ENCODE data around the gene F2RL3. TPM values are rescaled to one million over a fixed set of nuclear protein-coding genes. Genes with fewer than 3 reads are reported as not detected.
A peak's percentile ranks its signal among the peaks of the same experiment; 100 is the strongest.

Gene F2RL3
- total and polyA plus RNA-seq, 9 of the 15 experiments (the other 6 are each of a cell fraction or from before 2014, with no cell fraction given): 1.4 to 27.6 (median 11.9) TPM

GRCh38 chr19:16889883-16890460 is 1.2 kb downstream of the F2RL3 start (continued):
- TF ChIP-seq ZNF407 (IDR thresholded peaks at IDR 0.05; ENCODE audit: low read depth) (no peak), ZBTB49 (CRISPR knock-in tag; IDR thresholded peaks at IDR 0.05; ENCODE audit: borderline replicate concordance) (peak; percentile 84; the same call in 1 of the 2 replicates), ZNF449 (CRISPR knock-in tag; IDR thresholded peaks at IDR 0.05) (0 out of 2 replicates have a peak, but pooled peaks have one; percentile 5), PURB (CRISPR knock-in tag; IDR thresholded peaks at IDR 0.05; ENCODE audit: low read depth) (no peak), ZNF696 (CRISPR knock-in tag; conservative IDR thresholded peaks at IDR 0.05) (no peak), DEAF1 (CRISPR knock-in tag; IDR thresholded peaks at IDR 0.05) (no peak), CREM (IDR thresholded peaks at IDR 0.05; ENCODE audit: low read depth) (peak; percentile 89), BRD9 (IDR thresholded peaks at IDR 0.05; ENCODE audit: low read depth, partially characterized antibody) (no peak), STAT5A (IDR thresholded peaks at IDR 0.05; ENCODE audit: borderline replicate concordance, low read length) (no peak), HOXB6 (CRISPR knock-in tag; IDR thresholded peaks at IDR 0.05; ENCODE audit: borderline replicate concordance) (no peak; the same call in 1 of the 2 replicates)
